GM12878 (cell line): ENCODE measurements around the gene ATAD5. TPM values are rescaled to one million over a fixed set of nuclear protein-coding genes. Genes with fewer than 3 reads are reported as not detected.

Source experiments
- ATAC-seq: fragments of 200-7000 bp; cut with Tn5 transposase; 3 replicates; pipeline ENCODE4 v1.9.1; 2020; ENCODE audit warnings: mild to moderate bottlenecking, moderate library complexity
- BruUV-seq: library from RNA; stranded (reverse); fragments of 400-500 nt; replicated peaks from 2 replicates; lab custom pipeline; 2021; lab: Mats Ljungman, UMichigan
- CTCF ChIA-PET: fragments of 300-600 bp; sonication (Branson Sonifier 250); formaldehyde crosslinking; extraction: SDS; loops from one replicate; lab custom pipeline; 2021; ENCODE audit warnings: inconsistent platforms; lab: Yijun Ruan, JAX
- POLR2A ChIA-PET: fragments of 350-600 bp; formaldehyde crosslinking; extraction: SDS; loops from one replicate; lab custom pipeline; 2021; ENCODE audit warnings: inconsistent platforms; lab: Charles Lee
- RAD21 ChIA-PET: fragments of 300-600 bp; sonication (Branson Sonifier 250); formaldehyde crosslinking; loops from one replicate; lab custom pipeline; 2023; ENCODE audit warnings: antibody characterized with exemption; ENCODE audit not compliant: unreplicated experiment; lab: Charles Lee
- SMC1A ChIA-PET: fragments of 300-600 bp; sonication (Branson Sonifier 250); formaldehyde crosslinking; loops from one replicate; lab custom pipeline; 2023; ENCODE audit not compliant: unreplicated experiment, uncharacterized antibody; lab: Charles Lee
- DNase-seq: peaks from one replicate; pipeline ENCODE4 v3.0.0-alpha.2; 2011; ENCODE audit warnings: low read depth, low spot score
- FAIRE-seq: peaks from 3 replicates; lab custom pipeline; 2011; peaks lifted over from hg19 to GRCh38; lab: Jason Lieb, UNC
- H2AFZ ChIP-seq: 2 replicates; pipeline ENCODE4 v1.6.0; 2011; ENCODE audit warnings: low read depth, low read length, control low read depth; ENCODE audit not compliant: control insufficient read depth
- H3K27ac ChIP-seq: 2 replicates; pipeline ENCODE4 v1.5.1; 2011; ENCODE audit warnings: control low read depth; ENCODE audit not compliant: control insufficient read depth, insufficient read depth
- H3K27me3 ChIP-seq, 2 experiments: replicated peaks in 1 of 2; 2 replicates each; pipeline versions ENCODE4 v1.6.0 to v1.6.1; 2011; ENCODE audit warnings: low read length in 1 of 2; ENCODE audit not compliant: control insufficient read depth in 2 of 2, insufficient read depth in 2 of 2
- H3K36me3 ChIP-seq, 2 experiments: 2 replicates each; pipeline ENCODE4 v1.5.1; 2011; ENCODE audit warnings: low read length in 1 of 2; ENCODE audit not compliant: control insufficient read depth in 2 of 2, insufficient read depth in 2 of 2
- H3K4me1 ChIP-seq: 2 replicates; pipeline ENCODE4 v1.6.1; 2011; ENCODE audit warnings: mild to moderate bottlenecking, low read length, moderate library complexity, mixed read lengths; ENCODE audit not compliant: control insufficient read depth, insufficient read depth
- H3K4me2 ChIP-seq: 2 replicates; pipeline ENCODE4 v1.6.0; 2011; ENCODE audit warnings: control low read depth; ENCODE audit not compliant: control insufficient read depth, insufficient read depth
- H3K4me3 ChIP-seq: fragments of 200-600 bp; sonication (generic); 2 replicates; pipeline ENCODE4 v1.5.1; 2016
- H3K79me2 ChIP-seq: 2 replicates; pipeline ENCODE4 v1.6.0; 2011; ENCODE audit warnings: low read length; ENCODE audit not compliant: control insufficient read depth, insufficient read depth
- H3K9ac ChIP-seq: 2 replicates; pipeline ENCODE4 v1.8.0; 2011; ENCODE audit warnings: low read length, control low read depth, mixed read lengths; ENCODE audit not compliant: control insufficient read depth, insufficient read depth
- H3K9me3 ChIP-seq: replicated peaks from 3 replicates; pipeline ENCODE4 v1.5.1; 2011; ENCODE audit warnings: mild to moderate bottlenecking, low read length; ENCODE audit not compliant: control insufficient read depth, insufficient read depth
- H4K20me1 ChIP-seq: 2 replicates; pipeline ENCODE4 v1.6.0; 2011; ENCODE audit not compliant: control insufficient read depth, insufficient read depth
- BCL11A ChIP-seq: IDR thresholded peaks from 2 replicates; pipeline ENCODE4 v1.6.1; 2011; ENCODE audit warnings: low read depth, low read length
- CBX3 ChIP-seq: fragments of 200-600 bp; sonication (generic); IDR thresholded peaks from 2 replicates; pipeline ENCODE4 v1.6.1; 2016; ENCODE audit warnings: low read depth, borderline replicate concordance
- CEBPZ ChIP-seq: fragments of 150-350 bp; IDR thresholded peaks from 2 replicates; pipeline ENCODE4 v1.6.1; 2016; ENCODE audit warnings: low read depth, low read length
- E2F8 ChIP-seq: fragments of 450-650 bp; IDR thresholded peaks from 2 replicates; pipeline ENCODE4 v1.6.1; 2018; ENCODE audit warnings: mild to moderate bottlenecking, low read depth, moderate library complexity; ENCODE audit not compliant: partially characterized antibody
- EZH2 ChIP-seq: IDR thresholded peaks from 2 replicates; pipeline ENCODE4 v1.6.1; 2012; ENCODE audit warnings: low read depth, mild to moderate bottlenecking, control low read depth, inconsistent platforms, low read length, borderline replicate concordance; ENCODE audit not compliant: control insufficient read depth
- MLLT1 ChIP-seq: fragments of 450-650 bp; IDR thresholded peaks from 2 replicates; pipeline ENCODE4 v1.6.1; 2016; ENCODE audit warnings: mild to moderate bottlenecking
- MXI1 ChIP-seq: fragments of 150-350 bp; IDR thresholded peaks from 2 replicates; pipeline ENCODE4 v1.6.1; 2011; ENCODE audit warnings: low read depth, mild to moderate bottlenecking, inconsistent platforms, low read length, improper control_type of control experiment
- NR2C1 ChIP-seq: fragments of 450-650 bp; IDR thresholded peaks from 2 replicates; pipeline ENCODE4 v1.6.1; 2017; ENCODE audit warnings: antibody characterized with exemption, mild to moderate bottlenecking, moderate library complexity
- SIN3A ChIP-seq: IDR thresholded peaks from 2 replicates; pipeline ENCODE4 v1.6.1; 2012; ENCODE audit warnings: low read depth, low read length, improper control_type of control experiment
- SP1 ChIP-seq: IDR thresholded peaks from one replicate; pipeline ENCODE4 v1.6.1; 2011; ENCODE audit warnings: low read depth, low read length
- TARDBP ChIP-seq: IDR thresholded peaks from 2 replicates; pipeline ENCODE4 v1.6.1; 2016; ENCODE audit warnings: borderline replicate concordance
- ZNF24 ChIP-seq: fragments of 450-650 bp; IDR thresholded peaks from 2 replicates; pipeline ENCODE4 v1.6.1; 2017; ENCODE audit warnings: antibody characterized with exemption, mild to moderate bottlenecking
- WGBS: methylation state at CpG from one replicate; pipeline ENCODE4 v1.1.6; 2016; ENCODE audit warnings: low lambda C conversion rate; ENCODE audit not compliant: insufficient replicate concordance, insufficient coverage; ENCODE audit errors: missing lambda C conversion rate; 5-methylcytosine and 5-hydroxymethylcytosine counted together
- in situ Hi-C: fragments of 300-500 bp; cut with MboI; formaldehyde crosslinking; loops from 9 replicates; pipeline ENCODE4 v1.14.3; 2018; ENCODE audit warnings: mixed read lengths
- intact Hi-C: fragments of 100-400 bp; cut with micrococcal nuclease; formaldehyde crosslinking; loops from one replicate; pipeline ENCODE4 v1.14.2; 2022; ENCODE audit not compliant: unreplicated experiment
- polyA plus RNA-seq, 11 experiments: library from polyadenylated mRNA; depleted of rRNA in 4 of 11; unstranded in 6 of 11; stranded (reverse) in 5 of 11; fragments of >200 nt; fragmentation: Nextera tagmentation in 4 of 11; fragmentation: Illumina TruSeq in 1 of 11; extraction: Ambion mirVana in 4 of 11; extraction: Trizol in 1 of 11; gene quantifications; 1 replicate in 1 of 11; 2 replicates in 10 of 11; pipeline versions ENCODE4 v1.2.1 to v1.2.3, GENCODE V29; 2011 to 2016; ENCODE audit warnings: inconsistent platforms in 2 of 11, missing spikeins in 2 of 11, low read depth in 1 of 11
- total RNA-seq, 4 experiments: library from RNA; depleted of rRNA in 3 of 4; stranded (reverse); fragments of >200 nt in 3 of 4; fragmentation: Illumina TruSeq in 1 of 4; extraction: Trizol in 1 of 4; gene quantifications; 2 replicates each; pipeline versions ENCODE4 v1.2.1 to v1.2.3, GENCODE V29; 2013 to 2021
- TF ChIP-seq, protein P1 (sequence below): IDR thresholded peaks from 2 replicates; pipeline ENCODE4 v1.6.1; 2011; ENCODE audit warnings: borderline replicate concordance, low read depth, mild to moderate bottlenecking, moderate library complexity, low read length; ENCODE audit not compliant: insufficient read depth, poor library complexity, severe bottlenecking

ATAD5 gene
- total and polyA plus RNA-seq, 10 of the 15 experiments (the other 5 are each of a cell fraction or from before 2014, with no cell fraction given) = 3.8 to 19.7 (median 13.2) TPM

GRCh38 chr17:30838202-30838807, 6.5 kb downstream of the ATAD5 start:
- WGBS = 95% methylated on average over 5 of the region's 5 CpGs
- Histone ChIP-seq H3K4me2 (no peak overlapping the region), H2AFZ (no peak overlapping the region), H3K27ac (no peak overlapping the region), H3K4me3 (no peak overlapping the region), H4K20me1 (no peaks in the 10 kb centered on the region), H3K79me2 (peaks cover 19% of the 10 kb centered on the region), H3K36me3 (peaks cover 6 to 8% of the 10 kb centered on the region in 2 experiments), H3K27me3 (no peaks in the 10 kb centered on the region), H3K4me1 (no peaks in the 10 kb centered on the region), H3K9ac (no peak overlapping the region), H3K9me3 (no peaks in the 10 kb centered on the region)
- DNase-seq (no peak), FAIRE-seq (no peak), ATAC-seq (no peak)
- BruUV-seq = no TSS peak
- RAD21 ChIA-PET = no interaction called here
- SMC1A ChIA-PET = interaction anchor here (0.6 to 0.9 kb wide), 4 partner anchors 19 to 1122 kb away, joined by 3 to 4 read pairs (median 3); no protein-coding TSS in a partner anchor
- CTCF ChIA-PET = interaction anchor here (0.7 kb wide), 1 partner anchor 230 kb away, joined by 4 read pairs; no protein-coding TSS in a partner anchor
- intact Hi-C loops (no loop called here), in situ Hi-C loops (no loop called here)
- POLR2A ChIA-PET = no interaction called here
- TF ChIP-seq SP1 = no peak
- no peak for TF ChIP-seq NR2C1
- TF ChIP-seq EZH2 = no peak
- TF ChIP-seq BCL11A = no peak
- no peak for TF ChIP-seq ZNF24
- TF ChIP-seq CBX3 = no peak
- no peak for TF ChIP-seq CEBPZ
- TF ChIP-seq MLLT1 = no peak
- TF ChIP-seq, protein P1, sequence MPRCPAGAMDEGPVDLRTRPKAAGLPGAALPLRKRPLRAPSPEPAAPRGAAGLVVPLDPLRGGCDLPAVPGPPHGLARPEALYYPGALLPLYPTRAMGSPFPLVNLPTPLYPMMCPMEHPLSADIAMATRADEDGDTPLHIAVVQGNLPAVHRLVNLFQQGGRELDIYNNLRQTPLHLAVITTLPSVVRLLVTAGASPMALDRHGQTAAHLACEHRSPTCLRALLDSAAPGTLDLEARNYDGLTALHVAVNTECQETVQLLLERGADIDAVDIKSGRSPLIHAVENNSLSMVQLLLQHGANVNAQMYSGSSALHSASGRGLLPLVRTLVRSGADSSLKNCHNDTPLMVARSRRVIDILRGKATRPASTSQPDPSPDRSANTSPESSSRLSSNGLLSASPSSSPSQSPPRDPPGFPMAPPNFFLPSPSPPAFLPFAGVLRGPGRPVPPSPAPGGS = no peak
- no peak for TF ChIP-seq E2F8
- no peak for TF ChIP-seq MXI1
- TF ChIP-seq SIN3A = no peak
- TF ChIP-seq TARDBP = no peak
